Hepatocyte (in vitro differentiated cells): ENCODE results near the gene ZNF584.

Experiments
- EZH2 ChIP-seq: fragments of 200-600 bp; sonication (generic); IDR thresholded peaks from 2 replicates; pipeline ENCODE4 v1.6.1; 2016; ENCODE audit warnings: antibody characterized with exemption, mild to moderate bottlenecking, borderline replicate concordance
- EZH2phosphoT487 ChIP-seq: fragments of 200-600 bp; sonication (generic); IDR thresholded peaks from one replicate; pipeline ENCODE4 v1.6.1; 2018; ENCODE audit warnings: antibody characterized with exemption, mild to moderate bottlenecking, low read depth, moderate library complexity; ENCODE audit not compliant: unreplicated experiment, severe bottlenecking
- TF ChIP-seq, protein P1 (sequence below): fragments of 200-600 bp; sonication (generic); IDR thresholded peaks from 2 replicates; pipeline ENCODE4 v1.5.1; 2016; ENCODE audit warnings: antibody characterized with exemption, mild to moderate bottlenecking; ENCODE audit not compliant: poor library complexity

- TF ChIP-seq, protein P1, sequence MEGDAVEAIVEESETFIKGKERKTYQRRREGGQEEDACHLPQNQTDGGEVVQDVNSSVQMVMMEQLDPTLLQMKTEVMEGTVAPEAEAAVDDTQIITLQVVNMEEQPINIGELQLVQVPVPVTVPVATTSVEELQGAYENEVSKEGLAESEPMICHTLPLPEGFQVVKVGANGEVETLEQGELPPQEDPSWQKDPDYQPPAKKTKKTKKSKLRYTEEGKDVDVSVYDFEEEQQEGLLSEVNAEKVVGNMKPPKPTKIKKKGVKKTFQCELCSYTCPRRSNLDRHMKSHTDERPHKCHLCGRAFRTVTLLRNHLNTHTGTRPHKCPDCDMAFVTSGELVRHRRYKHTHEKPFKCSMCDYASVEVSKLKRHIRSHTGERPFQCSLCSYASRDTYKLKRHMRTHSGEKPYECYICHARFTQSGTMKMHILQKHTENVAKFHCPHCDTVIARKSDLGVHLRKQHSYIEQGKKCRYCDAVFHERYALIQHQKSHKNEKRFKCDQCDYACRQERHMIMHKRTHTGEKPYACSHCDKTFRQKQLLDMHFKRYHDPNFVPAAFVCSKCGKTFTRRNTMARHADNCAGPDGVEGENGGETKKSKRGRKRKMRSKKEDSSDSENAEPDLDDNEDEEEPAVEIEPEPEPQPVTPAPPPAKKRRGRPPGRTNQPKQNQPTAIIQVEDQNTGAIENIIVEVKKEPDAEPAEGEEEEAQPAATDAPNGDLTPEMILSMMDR = no peak
- TF ChIP-seq EZH2phosphoT487 = no peak
- TF ChIP-seq EZH2 = no peak
Measured at GRCh38 chr19:58368561-58369360, 39.7 kb upstream of the ZNF584 start.
